Duodenal mucosa (tissue), 2 donors: ENCODE measurements around the gene ATP10D.

ENCODE experiments used
- H3K27ac ChIP-seq: one replicate; pipeline ENCODE4 v1.7.0; 2013; ENCODE audit warnings: low read depth, low read length
- H3K27me3 ChIP-seq, 2 donors: one replicate each; pipeline ENCODE4 v1.7.0; 2013; ENCODE audit warnings: low read length in 2 of 2, control low read depth in 1 of 2; ENCODE audit not compliant: insufficient read depth in 2 of 2, control insufficient read depth in 1 of 2
- H3K36me3 ChIP-seq, 2 donors: one replicate each; pipeline ENCODE4 v1.7.0; 2013; ENCODE audit warnings: low read length in 2 of 2, control low read depth in 1 of 2; ENCODE audit not compliant: insufficient read depth in 2 of 2, control insufficient read depth in 1 of 2
- H3K4me1 ChIP-seq, 2 donors: one replicate each; pipeline ENCODE4 v1.7.0; 2013; ENCODE audit warnings: low read length in 2 of 2, control low read depth in 1 of 2; ENCODE audit not compliant: insufficient read depth in 2 of 2, control insufficient read depth in 1 of 2
- H3K4me3 ChIP-seq, 2 donors: one replicate each; pipeline ENCODE4 v1.7.0; 2013; ENCODE audit warnings: low read length in 2 of 2, low read depth in 1 of 2
- H3K9ac ChIP-seq, 2 donors: one replicate each; pipeline ENCODE4 v1.7.0; 2013; ENCODE audit warnings: low read length in 2 of 2, low read depth in 1 of 2
- H3K9me3 ChIP-seq, 2 donors: one replicate each; pipeline ENCODE4 v1.7.0; 2013; ENCODE audit warnings: low read length in 2 of 2, control low read depth in 1 of 2; ENCODE audit not compliant: control insufficient read depth in 1 of 2

ATP10D gene

GRCh38 chr4:47612116-47613023 is 127.3 kb downstream of the ATP10D start:
- Histone ChIP-seq H3K27ac (no peak overlapping the region), H3K27me3 (no peaks in the 10 kb centered on the region), H3K9me3 (no peaks in the 10 kb centered on the region), H3K4me3 (no peak overlapping the region), H3K36me3 (no peaks in the 10 kb centered on the region), H3K4me1 (no peaks in the 10 kb centered on the region), H3K9ac (no peak overlapping the region)

GRCh38 chr4:47615385-47615784 is 130.3 kb downstream of the ATP10D start:
- Histone ChIP-seq H3K4me3 (no peak overlapping the region), H3K36me3 (no peaks in the 10 kb centered on the region), H3K4me1 (no peaks in the 10 kb centered on the region), H3K9me3 (no peaks in the 10 kb centered on the region), H3K9ac (no peak overlapping the region), H3K27ac (no peak overlapping the region), H3K27me3 (no peaks in the 10 kb centered on the region)

- Histone ChIP-seq H3K27me3 (no peaks in the 10 kb centered on the region), H3K9me3 (no peaks in the 10 kb centered on the region), H3K27ac (no peak overlapping the region), H3K9ac (no peak overlapping the region), H3K4me3 (no peak overlapping the region), H3K4me1 (no peaks in the 10 kb centered on the region), H3K36me3 (no peaks in the 10 kb centered on the region)
These were observed 132.5 kb downstream of the ATP10D start for GRCh38 chr4:47617607-47618006.

GRCh38 chr4:47619691-47620090 is 134.6 kb downstream of the ATP10D start:
- Histone ChIP-seq H3K4me3 (no peak overlapping the region), H3K36me3 (no peaks in the 10 kb centered on the region)

GRCh38 chr4:47621181-47621580 is 136.1 kb downstream of the ATP10D start:
- Histone ChIP-seq H3K27ac (no peak overlapping the region), H3K27me3 (no peaks in the 10 kb centered on the region), H3K4me3 (no peak overlapping the region), H3K9me3 (no peaks in the 10 kb centered on the region), H3K9ac (no peak overlapping the region), H3K36me3 (no peaks in the 10 kb centered on the region), H3K4me1 (no peaks in the 10 kb centered on the region)

More at GRCh38 chr4:47619691-47620090, 134.6 kb downstream of the ATP10D start:
- no peak overlapping the region for H3K9ac ChIP-seq
- H3K27ac ChIP-seq = no peak overlapping the region
- H3K27me3 ChIP-seq = no peaks in the 10 kb centered on the region
- no peaks in the 10 kb centered on the region for H3K4me1 ChIP-seq
- no peaks in the 10 kb centered on the region for H3K9me3 ChIP-seq

- H3K4me3 ChIP-seq = no peak overlapping the region
- H3K9ac ChIP-seq = no peak overlapping the region
- no peaks in the 10 kb centered on the region for H3K36me3 ChIP-seq
- no peak overlapping the region for H3K27ac ChIP-seq
- no peaks in the 10 kb centered on the region for H3K4me1 ChIP-seq
- no peaks in the 10 kb centered on the region for H3K27me3 ChIP-seq
- H3K9me3 ChIP-seq = no peaks in the 10 kb centered on the region
These were observed 139.0 kb downstream of the ATP10D start for GRCh38 chr4:47624031-47624441.

GRCh38 chr4:47631161-47631560 is 146.1 kb downstream of the ATP10D start:
- H3K9me3 ChIP-seq = no peaks in the 10 kb centered on the region
- no peaks in the 10 kb centered on the region for H3K36me3 ChIP-seq

GRCh38 chr4:47639531-47639930 is 154.5 kb downstream of the ATP10D start:
- Histone ChIP-seq H3K4me1 (no peaks in the 10 kb centered on the region), H3K4me3 (no peak overlapping the region), H3K9me3 (no peaks in the 10 kb centered on the region), H3K27me3 (no peaks in the 10 kb centered on the region), H3K9ac (no peak overlapping the region), H3K36me3 (no peaks in the 10 kb centered on the region), H3K27ac (no peak overlapping the region)

More at GRCh38 chr4:47631161-47631560, 146.1 kb downstream of the ATP10D start:
- Histone ChIP-seq H3K4me3 (no peak overlapping the region), H3K27ac (no peak overlapping the region), H3K27me3 (no peaks in the 10 kb centered on the region), H3K4me1 (no peaks in the 10 kb centered on the region), H3K9ac (no peak overlapping the region)

- Histone ChIP-seq H3K27ac (no peak overlapping the region), H3K27me3 (no peaks in the 10 kb centered on the region), H3K36me3 (no peaks in the 10 kb centered on the region), H3K4me3 (no peak overlapping the region), H3K4me1 (no peaks in the 10 kb centered on the region), H3K9ac (no peak overlapping the region), H3K9me3 (no peaks in the 10 kb centered on the region)
These were observed 155.8 kb downstream of the ATP10D start for GRCh38 chr4:47640911-47641310.

- no peaks in the 10 kb centered on the region for H3K36me3 ChIP-seq
- H3K9ac ChIP-seq = no peak overlapping the region
- H3K27me3 ChIP-seq = no peaks in the 10 kb centered on the region
- H3K9me3 ChIP-seq = no peaks in the 10 kb centered on the region
- H3K4me3 ChIP-seq = no peak overlapping the region
- no peak overlapping the region for H3K27ac ChIP-seq
- no peaks in the 10 kb centered on the region for H3K4me1 ChIP-seq
These were observed 156.7 kb downstream of the ATP10D start for GRCh38 chr4:47641755-47642154.
